HG03039 (cell line): ENCODE data around the gene PACS1.
"Not testable (repeated sequence)": the region's sequence is repeated elsewhere in the genome, so short reads cannot be mapped to it uniquely, and the experiment has no call there.

ENCODE experiments used
- ATAC-seq: cut with Tn5 transposase; IDR thresholded peaks from one replicate; pipeline ENCODE4 v1.9.1; 2021; ENCODE audit warnings: mild to moderate bottlenecking, moderate library complexity; ENCODE audit not compliant: unreplicated experiment

Gene PACS1

GRCh38 chr11:66072518-66072917, 2.4 kb downstream of the PACS1 start:
- ATAC-seq: no peak

GRCh38 chr11:66073669-66074068, 3.6 kb downstream of the PACS1 start:
- no peak for ATAC-seq

- ATAC-seq: no peak
Observed at GRCh38 chr11:66075273-66075672, 5.2 kb downstream of the PACS1 start.

DNA sequence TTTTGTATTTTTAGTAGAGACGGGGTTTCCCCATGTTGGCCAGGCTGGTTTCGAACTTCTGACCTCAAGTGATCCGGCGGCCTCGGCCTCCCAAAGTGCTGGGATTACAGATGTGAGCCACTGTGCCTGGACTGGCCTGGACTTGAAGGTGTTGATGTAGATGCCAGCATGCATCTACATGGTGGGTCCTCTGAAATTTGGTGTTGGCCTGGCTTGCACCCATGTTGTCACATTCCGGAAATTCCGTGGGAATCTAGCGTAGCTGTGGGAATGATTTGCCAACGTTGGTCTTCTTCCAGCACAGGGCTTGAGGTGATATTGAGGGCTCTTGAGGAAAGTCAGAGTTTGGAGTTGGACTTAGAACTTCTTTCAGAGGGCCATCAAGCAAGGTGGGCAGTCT, 6.5 kb downstream of the PACS1 start:
- no peak for ATAC-seq

DNA sequence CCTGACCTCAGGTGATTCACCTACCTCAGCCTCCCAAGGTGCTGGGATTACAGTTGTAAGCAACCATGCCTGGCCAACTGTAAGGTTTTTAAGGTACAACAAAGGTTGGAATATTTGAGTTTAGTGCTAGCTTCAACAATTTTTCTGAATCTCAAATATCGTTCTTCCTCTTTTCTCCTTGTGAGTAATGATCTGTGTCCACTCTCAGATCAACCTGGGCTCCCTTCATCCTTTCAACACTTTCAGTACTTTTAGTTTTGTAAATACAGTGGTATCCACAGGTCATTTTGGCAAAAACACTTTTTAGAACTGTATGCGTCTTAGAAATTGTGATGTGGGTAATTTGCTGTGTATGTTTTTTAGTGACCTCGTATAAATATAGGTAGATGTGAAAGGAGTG, 7.9 kb downstream of the PACS1 start:
- ATAC-seq: no peak

DNA sequence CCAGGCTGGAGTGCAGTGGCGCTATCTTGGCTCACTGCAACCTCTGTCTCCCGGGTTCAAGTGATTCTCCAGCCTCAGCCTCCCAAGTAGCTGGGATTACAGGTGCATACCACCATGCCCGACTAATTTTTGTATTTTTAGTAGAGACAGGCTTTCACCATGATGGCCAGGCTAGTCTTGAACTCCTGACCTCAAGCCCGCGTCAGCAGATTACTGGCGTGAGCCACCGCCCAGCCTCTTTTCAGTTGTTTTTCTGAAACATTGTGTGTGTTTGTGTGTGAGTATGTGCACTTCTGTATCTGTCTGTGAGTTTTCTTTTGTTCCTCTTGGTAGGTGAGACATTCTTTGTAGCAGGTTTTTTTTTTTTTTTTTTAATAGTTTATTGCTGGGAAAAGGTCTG, 8.9 kb downstream of the PACS1 start:
- not testable (repeated sequence) for ATAC-seq

DNA sequence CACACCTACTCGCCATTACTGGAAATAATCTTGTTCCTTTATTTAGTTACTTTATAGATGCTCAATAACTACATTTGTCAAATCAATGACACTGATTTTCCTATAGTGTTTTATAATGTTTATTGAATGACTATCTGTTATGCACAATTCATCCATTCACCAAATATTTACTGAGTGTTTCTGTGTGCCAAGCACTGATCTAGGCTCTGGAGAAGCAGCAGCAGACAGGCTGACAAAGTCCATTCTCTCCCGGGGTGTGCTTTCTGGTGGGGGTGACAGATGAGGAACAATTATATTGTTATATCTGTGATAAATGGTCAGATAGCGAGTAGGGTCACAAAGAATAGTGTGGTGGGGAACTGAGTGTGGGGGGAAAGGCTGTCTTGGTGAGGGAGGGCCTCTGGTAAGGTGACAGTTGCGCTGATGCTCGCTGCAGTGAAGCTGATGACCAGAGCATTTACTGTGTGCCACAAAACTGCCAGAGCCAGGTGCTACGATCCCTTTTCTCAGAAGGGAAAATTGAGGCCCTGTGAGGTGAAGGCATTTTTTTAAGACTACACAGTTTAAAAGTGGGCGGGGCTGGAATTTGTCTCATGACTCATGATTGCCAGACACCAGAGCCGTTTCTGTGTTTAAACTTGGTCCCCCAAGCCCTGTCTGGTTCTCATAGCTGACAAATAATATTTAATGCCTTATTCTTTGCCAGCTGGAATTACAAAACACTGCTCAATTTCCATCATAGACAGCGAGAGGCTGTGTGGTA, 10.2 kb downstream of the PACS1 start:
- no peak for ATAC-seq

- no peak for ATAC-seq
Observed at GRCh38 chr11:66081505-66081904, 11.4 kb downstream of the PACS1 start.

DNA sequence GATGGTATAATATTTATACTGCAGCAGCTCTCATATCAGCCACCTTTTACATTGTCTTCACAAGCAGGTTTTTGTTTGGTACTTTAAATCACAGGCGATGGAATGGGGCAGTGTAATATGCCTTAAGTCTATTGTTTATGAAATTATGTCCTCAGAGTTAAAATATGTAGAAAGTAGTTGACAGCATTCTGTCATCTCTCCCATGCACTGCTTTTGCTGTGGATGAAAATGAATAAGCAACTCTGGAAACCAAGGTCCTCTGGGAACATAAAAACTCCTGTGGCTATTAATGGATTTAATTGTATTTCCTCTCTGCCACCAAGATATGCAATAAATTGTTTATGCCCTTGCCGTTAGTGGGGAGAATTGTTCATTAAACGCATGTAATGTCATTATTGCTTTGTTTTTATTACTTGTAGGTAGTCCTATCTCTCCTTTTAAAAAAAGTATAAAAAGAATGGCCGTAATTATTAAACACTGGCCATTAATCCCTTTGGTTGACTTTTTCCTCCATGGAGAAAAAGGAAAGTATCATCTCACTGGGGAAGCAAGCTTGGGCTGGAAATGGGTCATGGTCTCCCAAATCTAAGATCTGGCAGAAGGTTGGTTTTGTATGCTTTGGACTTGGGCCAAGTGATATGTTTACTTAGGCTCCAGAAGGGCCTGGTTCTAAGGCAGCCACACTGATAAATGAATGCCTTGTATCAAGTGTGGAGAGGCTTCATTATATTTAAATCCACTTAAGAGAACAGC, 13.1 kb downstream of the PACS1 start:
- no peak for ATAC-seq

GRCh38 chr11:66083767-66084166, 13.7 kb downstream of the PACS1 start:
- no peak for ATAC-seq

- no peak for ATAC-seq
Observed at GRCh38 chr11:66084821-66085475, 14.9 kb downstream of the PACS1 start.

- ATAC-seq: no peak
Observed at GRCh38 chr11:66087148-66087908, 17.3 kb downstream of the PACS1 start.

GRCh38 chr11:66089067-66089466, 19.0 kb downstream of the PACS1 start:
- ATAC-seq: no peak

GRCh38 chr11:66090288-66090687, 20.2 kb downstream of the PACS1 start:
- ATAC-seq: no peak

DNA sequence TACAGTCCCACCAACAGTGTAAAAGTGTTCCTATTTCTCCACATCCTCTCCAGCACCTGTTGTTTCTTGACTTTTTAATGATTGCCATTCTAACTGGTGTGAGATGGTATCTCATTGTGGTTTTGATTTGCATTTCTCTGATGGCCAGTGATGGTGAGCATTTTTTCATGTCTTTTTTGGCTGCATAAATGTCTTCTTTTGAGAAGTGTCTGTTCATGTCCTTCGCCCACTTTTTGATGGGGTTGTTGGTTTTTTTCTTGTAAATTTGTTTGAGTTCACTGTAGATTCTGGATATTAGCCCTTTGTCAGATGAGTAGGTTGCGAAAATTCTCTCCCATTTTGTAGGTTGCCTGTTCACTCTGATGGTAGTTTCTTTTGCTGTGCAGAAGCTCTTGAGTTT, 22.1 kb downstream of the PACS1 start:
- not testable (repeated sequence) for ATAC-seq

- not testable (repeated sequence) for ATAC-seq
Observed at GRCh38 chr11:66099746-66100145, 29.7 kb downstream of the PACS1 start.

GRCh38 chr11:66100272-66101065, 30.4 kb downstream of the PACS1 start:
- no peak for ATAC-seq

DNA sequence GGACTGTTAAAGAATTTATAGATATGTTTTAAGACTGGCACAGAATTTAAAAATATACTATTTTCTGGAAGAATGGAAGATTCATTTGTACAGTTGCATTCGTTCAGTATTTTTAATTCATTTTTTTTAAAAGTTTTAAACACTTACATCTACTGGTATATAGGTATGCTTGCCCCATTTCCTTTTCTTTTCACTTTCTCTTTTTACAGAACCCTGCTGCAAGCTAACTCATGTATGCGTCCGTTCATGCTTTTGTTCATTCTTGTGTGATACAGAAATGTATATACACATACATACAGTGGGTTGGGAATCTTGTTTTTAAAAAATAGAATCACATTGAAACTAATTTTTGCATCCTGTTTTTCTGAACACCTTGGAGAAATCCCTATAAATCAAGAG, 31.0 kb downstream of the PACS1 start:
- no peak for ATAC-seq

GRCh38 chr11:66104057-66104638, 34.1 kb downstream of the PACS1 start:
- no peak for ATAC-seq
